H9 (cell line): Measurements from ENCODE around the gene STC2. TPM values are rescaled to one million over a fixed set of nuclear protein-coding genes. Genes with fewer than 3 reads are reported as not detected.

ENCODE experiments used
- DNase-seq: peaks from one replicate; pipeline ENCODE4 v3.0.0-alpha.2; 2017
- H2AFZ ChIP-seq: one replicate; pipeline ENCODE4 v1.6.1; 2013; ENCODE audit warnings: mild to moderate bottlenecking, low read length, control low read depth, moderate library complexity
- H2AK5ac ChIP-seq: 2 replicates; pipeline ENCODE4 v1.6.1; 2013; ENCODE audit warnings: low read length, control low read depth, mixed read lengths; ENCODE audit not compliant: insufficient read length
- H2BK120ac ChIP-seq: one replicate; pipeline ENCODE4 v1.6.1; 2013; ENCODE audit warnings: low read depth, mild to moderate bottlenecking, low read length, control low read depth, inconsistent platforms; ENCODE audit not compliant: poor library complexity, severe bottlenecking
- H2BK12ac ChIP-seq: 2 replicates; pipeline ENCODE4 v1.6.1; 2013; ENCODE audit warnings: low read length, control low read depth, mixed read lengths, low read depth; ENCODE audit not compliant: insufficient read length
- H2BK15ac ChIP-seq: 2 replicates; pipeline ENCODE4 v1.6.1; 2013; ENCODE audit warnings: low read depth, low read length, control low read depth
- H2BK20ac ChIP-seq: one replicate; pipeline ENCODE4 v1.6.1; 2013; ENCODE audit warnings: low read depth, mild to moderate bottlenecking, low read length, control low read depth, inconsistent platforms; ENCODE audit not compliant: poor library complexity, severe bottlenecking
- H2BK5ac ChIP-seq: 2 replicates; pipeline ENCODE4 v1.6.1; 2013; ENCODE audit warnings: low read length, control low read depth, mixed read lengths; ENCODE audit not compliant: insufficient read length
- H3K14ac ChIP-seq: 2 replicates; pipeline ENCODE4 v1.6.1; 2013; ENCODE audit warnings: low read length, control low read depth; ENCODE audit not compliant: insufficient read depth
- H3K18ac ChIP-seq: 2 replicates; pipeline ENCODE4 v1.6.1; 2013; ENCODE audit warnings: low read depth, mild to moderate bottlenecking, mixed read lengths, low read length, control low read depth; ENCODE audit not compliant: insufficient read length
- H3K23ac ChIP-seq: 2 replicates; pipeline ENCODE4 v1.6.1; 2013; ENCODE audit warnings: low read length, control low read depth, mixed read lengths, low read depth; ENCODE audit not compliant: insufficient read length
- H3K23me2 ChIP-seq: 2 replicates; pipeline ENCODE4 v1.6.1; 2013; ENCODE audit warnings: low read depth, mild to moderate bottlenecking, mixed read lengths, low read length, control low read depth; ENCODE audit not compliant: insufficient read length, poor library complexity, severe bottlenecking
- H3K27ac ChIP-seq: 2 replicates; pipeline ENCODE4 v1.5.1; 2013; ENCODE audit warnings: low read length, control low read depth, mixed read lengths, low read depth; ENCODE audit not compliant: insufficient read length
- H3K27me3 ChIP-seq: 2 replicates; pipeline ENCODE4 v1.6.1; 2013; ENCODE audit warnings: low read length, control low read depth, inconsistent platforms; ENCODE audit not compliant: insufficient read depth
- H3K4ac ChIP-seq: 2 replicates; pipeline ENCODE4 v1.6.1; 2013; ENCODE audit warnings: low read depth, mild to moderate bottlenecking, control low read depth, inconsistent platforms, low read length, moderate library complexity
- H3K4me1 ChIP-seq: 2 replicates; pipeline ENCODE4 v1.6.1; 2013; ENCODE audit warnings: low read length, control low read depth, inconsistent platforms; ENCODE audit not compliant: insufficient read depth
- H3K4me2 ChIP-seq: 2 replicates; pipeline ENCODE4 v1.6.1; 2013; ENCODE audit warnings: low read length, control low read depth, mixed read lengths; ENCODE audit not compliant: insufficient read length, insufficient read depth
- H3K56ac ChIP-seq: 2 replicates; pipeline ENCODE4 v1.6.1; 2013; ENCODE audit warnings: low read depth, mild to moderate bottlenecking, mixed read lengths, low read length, control low read depth; ENCODE audit not compliant: insufficient read length
- H3K79me1 ChIP-seq: 2 replicates; pipeline ENCODE4 v1.6.1; 2013; ENCODE audit warnings: low read depth, mild to moderate bottlenecking, moderate library complexity, low read length, control low read depth, inconsistent platforms; ENCODE audit not compliant: insufficient read depth, poor library complexity, severe bottlenecking
- H3K79me2 ChIP-seq: 2 replicates; pipeline ENCODE4 v1.6.1; 2013; ENCODE audit warnings: low read length, control low read depth, inconsistent platforms; ENCODE audit not compliant: insufficient read depth
- H3K9ac ChIP-seq: 2 replicates; pipeline ENCODE4 v1.6.1; 2013; ENCODE audit warnings: low read length, control low read depth, mixed read lengths; ENCODE audit not compliant: insufficient read length; ENCODE audit errors: extremely low read depth
- H3K9me3 ChIP-seq: one replicate; pipeline ENCODE4 v1.6.1; 2013; ENCODE audit warnings: low read depth, low read length, inconsistent platforms; ENCODE audit not compliant: control insufficient read depth
- H3T11ph ChIP-seq: one replicate; pipeline ENCODE4 v1.6.1; 2013; ENCODE audit warnings: mild to moderate bottlenecking, low read length, control low read depth, inconsistent platforms
- H4K20me1 ChIP-seq: one replicate; pipeline ENCODE4 v1.6.1; 2013; ENCODE audit not compliant: control insufficient read depth, insufficient read length, insufficient read depth
- H4K5ac ChIP-seq: 2 replicates; pipeline ENCODE4 v1.6.1; 2013; ENCODE audit warnings: low read depth, mild to moderate bottlenecking, mixed read lengths, low read length, control low read depth; ENCODE audit not compliant: insufficient read length
- H4K8ac ChIP-seq: replicated peaks from 2 replicates; pipeline ENCODE4 v1.6.1; 2013; ENCODE audit warnings: low read length, control low read depth, mixed read lengths, low read depth; ENCODE audit not compliant: insufficient read length
- H4K91ac ChIP-seq: 2 replicates; pipeline ENCODE4 v1.6.1; 2013; ENCODE audit warnings: low read depth, mild to moderate bottlenecking, moderate library complexity, mixed read lengths, low read length, control low read depth; ENCODE audit not compliant: insufficient read length
- H3K27ac Mint-ChIP-seq, 3 experiments: 2 replicates in 2 of 3; 3 replicates in 1 of 3; pipeline ENCODE4 v1.8.0; 2020 to 2021; ENCODE audit warnings: mixed read lengths in 3 of 3, mild to moderate bottlenecking in 1 of 3, moderate library complexity in 1 of 3
- H3K27me3 Mint-ChIP-seq: 2 replicates; pipeline ENCODE4 v1.8.0; 2021; ENCODE audit warnings: low read depth, mild to moderate bottlenecking, moderate library complexity, mixed read lengths
- H3K36me3 Mint-ChIP-seq, 3 experiments: 2 replicates in 2 of 3; 3 replicates in 1 of 3; pipeline ENCODE4 v1.8.0; 2020 to 2021; ENCODE audit warnings: low read depth in 3 of 3, mixed read lengths in 3 of 3; ENCODE audit not compliant: insufficient read depth in 1 of 3
- H3K4me1 Mint-ChIP-seq, 2 experiments: 2 replicates each; pipeline ENCODE4 v1.8.0; 2020; ENCODE audit warnings: mixed read lengths in 2 of 2
- H3K4me3 Mint-ChIP-seq, 2 experiments: 2 replicates in 1 of 2; 3 replicates in 1 of 2; pipeline ENCODE4 v1.8.0; 2020 to 2021; ENCODE audit warnings: mild to moderate bottlenecking in 2 of 2, mixed read lengths in 2 of 2, moderate library complexity in 1 of 2
- H3K9me3 Mint-ChIP-seq, 2 experiments: 2 replicates in 1 of 2; 3 replicates in 1 of 2; pipeline ENCODE4 v1.8.0; 2020; ENCODE audit warnings: mild to moderate bottlenecking in 2 of 2, mixed read lengths in 2 of 2, moderate library complexity in 1 of 2
- WGBS: extraction: QIAGEN DNeasy Blood & Tissue Kit; methylation state at CpG from one replicate; pipeline ENCODE4 v1.1.7; 2013; ENCODE audit warnings: missing lambda C conversion rate, low lambda C conversion rate, mixed read lengths; ENCODE audit not compliant: insufficient read length; ENCODE audit errors: extremely low coverage; 5-methylcytosine and 5-hydroxymethylcytosine counted together
- total RNA-seq: library from RNA; stranded (reverse); gene quantifications from 2 replicates; pipeline ENCODE4 v1.2.1, GENCODE V29; 2021
- TF ChIP-seq, protein P1 (sequence below): fragments of 200-600 bp; sonication (generic); conservative IDR thresholded peaks from 3 replicates; pipeline ENCODE4 v1.8.0; 2021; ENCODE audit warnings: antibody characterized with exemption, mild to moderate bottlenecking

Gene STC2
- total RNA-seq, 1 experiment from 2014 or later: 77.7 TPM

DNA sequence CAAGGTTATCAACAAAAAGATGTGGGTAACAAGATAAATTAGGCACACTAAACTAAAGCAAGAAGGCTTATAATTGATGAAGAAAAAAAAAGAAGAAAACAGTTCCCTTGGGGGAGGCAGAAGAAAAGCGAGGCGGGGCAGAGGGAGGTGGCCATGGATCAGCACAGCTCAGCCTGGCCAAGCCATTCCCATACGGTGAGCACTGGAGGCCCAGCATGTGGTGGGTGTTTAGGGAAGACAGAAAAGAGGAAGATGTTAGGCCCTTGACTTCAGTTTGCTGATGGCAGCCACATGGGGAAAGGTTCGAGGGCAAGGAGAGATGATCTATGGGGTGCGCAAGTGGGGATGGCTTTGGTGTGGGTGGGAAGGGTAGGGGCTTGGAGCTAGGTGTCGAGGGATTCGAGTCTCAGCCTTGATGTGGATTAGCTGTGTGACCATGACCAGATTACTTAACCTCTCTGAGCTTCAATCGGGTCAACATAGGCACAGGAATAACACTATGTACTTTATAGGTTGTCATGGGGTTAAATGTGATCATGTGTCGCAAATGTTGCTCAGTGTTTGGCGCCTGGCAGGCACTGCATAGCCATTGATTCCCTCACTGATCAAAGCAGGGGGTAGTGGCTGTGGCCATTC lies 10.3 kb upstream of the STC2 start:
- Histone ChIP-seq H3K14ac (no peak overlapping the region), H4K20me1 (no peaks in the 10 kb centered on the region), H2AFZ (no peak overlapping the region), H3K9ac (no peak overlapping the region), H2BK12ac (no peak overlapping the region), H3K27me3 (no peaks in the 10 kb centered on the region), H4K8ac (no peak overlapping the region), H2BK120ac (no peak overlapping the region), H3K79me1 (no peaks in the 10 kb centered on the region), H3K79me2 (no peaks in the 10 kb centered on the region), H3K23ac (no peak overlapping the region), H3T11ph (no peak overlapping the region), H2BK15ac (no peak overlapping the region), H2BK5ac (no peak overlapping the region), H3K9me3 (no peaks in the 10 kb centered on the region), H4K5ac (no peak overlapping the region), H3K18ac (no peak overlapping the region), H2AK5ac (no peak overlapping the region), H3K4me2 (no peak overlapping the region), H3K27ac (no peak overlapping the region), H2BK20ac (no peak overlapping the region), H3K23me2 (no peaks in the 10 kb centered on the region), H4K91ac (no peak overlapping the region), H3K56ac (no peak overlapping the region), H3K4me1 (peaks cover 2% of the 10 kb centered on the region; the same call in 1 of the 2 replicates), H3K4ac (no peak overlapping the region)
- H3K4me3 Mint-ChIP-seq: no peak overlapping the region; a peak in 1 of 5 replicates
- H3K9me3 Mint-ChIP-seq: no peaks in the 10 kb centered on the region
- no peak for DNase-seq
- TF ChIP-seq, protein P1, sequence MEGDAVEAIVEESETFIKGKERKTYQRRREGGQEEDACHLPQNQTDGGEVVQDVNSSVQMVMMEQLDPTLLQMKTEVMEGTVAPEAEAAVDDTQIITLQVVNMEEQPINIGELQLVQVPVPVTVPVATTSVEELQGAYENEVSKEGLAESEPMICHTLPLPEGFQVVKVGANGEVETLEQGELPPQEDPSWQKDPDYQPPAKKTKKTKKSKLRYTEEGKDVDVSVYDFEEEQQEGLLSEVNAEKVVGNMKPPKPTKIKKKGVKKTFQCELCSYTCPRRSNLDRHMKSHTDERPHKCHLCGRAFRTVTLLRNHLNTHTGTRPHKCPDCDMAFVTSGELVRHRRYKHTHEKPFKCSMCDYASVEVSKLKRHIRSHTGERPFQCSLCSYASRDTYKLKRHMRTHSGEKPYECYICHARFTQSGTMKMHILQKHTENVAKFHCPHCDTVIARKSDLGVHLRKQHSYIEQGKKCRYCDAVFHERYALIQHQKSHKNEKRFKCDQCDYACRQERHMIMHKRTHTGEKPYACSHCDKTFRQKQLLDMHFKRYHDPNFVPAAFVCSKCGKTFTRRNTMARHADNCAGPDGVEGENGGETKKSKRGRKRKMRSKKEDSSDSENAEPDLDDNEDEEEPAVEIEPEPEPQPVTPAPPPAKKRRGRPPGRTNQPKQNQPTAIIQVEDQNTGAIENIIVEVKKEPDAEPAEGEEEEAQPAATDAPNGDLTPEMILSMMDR: no peak
- no CpG with 5 or more reads among the region's 10 CpGs for WGBS
- H3K4me1 Mint-ChIP-seq: peaks cover 26 to 27% of the 10 kb centered on the region in 2 experiments
- peaks cover 11% of the 10 kb centered on the region for H3K27me3 Mint-ChIP-seq
- H3K36me3 Mint-ChIP-seq: no peaks in the 10 kb centered on the region
- H3K27ac Mint-ChIP-seq: no peak overlapping the region
